ENCODE measurements around the gene WNT7A.

The WNT7A gene

DNA sequence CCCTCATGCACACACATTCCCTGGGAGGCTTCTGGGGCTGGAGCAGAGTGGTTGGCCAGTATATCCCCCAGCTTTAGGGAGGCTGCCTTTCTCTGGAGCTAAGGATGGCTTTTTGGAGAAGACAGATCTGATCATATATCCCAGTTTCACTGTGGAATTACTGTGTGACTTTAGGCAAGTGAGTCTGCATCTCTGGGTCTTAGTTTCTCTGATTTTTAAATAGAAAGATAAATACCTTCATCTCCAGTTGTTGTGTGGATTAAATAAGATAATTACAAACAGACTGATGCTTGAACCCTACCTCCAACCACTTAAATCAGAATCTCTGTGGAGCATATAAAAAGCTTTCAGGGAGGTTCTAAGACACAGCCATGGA lies 11.1 kb upstream of the WNT7A start:
- no peak for ATAC-seq (ENCODE audit: insufficient read depth, low read depth)
- H3K4me1 ChIP-seq (ENCODE audit: insufficient read depth, low read length) = peaks cover 27% of the 10 kb centered on the region
- H3K4me3 ChIP-seq (ENCODE audit: low read depth in 1 of 2, low read length in 2 of 2) = no peak overlapping the region
- peaks cover 20% of the 10 kb centered on the region for H3K27me3 ChIP-seq (ENCODE audit: insufficient read depth, low read length, poor library complexity)
- H3K9ac ChIP-seq (ENCODE audit: low read depth, low read length) = no peak overlapping the region
- H3K9me3 ChIP-seq (ENCODE audit: insufficient read depth, low read length, severe bottlenecking) = no peaks in the 10 kb centered on the region
- no peak overlapping the region for H3K27ac ChIP-seq (ENCODE audit: low read length)
- H4K20me1 ChIP-seq (ENCODE audit: insufficient read depth, low read length) = no peaks in the 10 kb centered on the region
- no peaks in the 10 kb centered on the region for H3K79me2 ChIP-seq (ENCODE audit: insufficient read depth, low read length)
- H2AFZ ChIP-seq (ENCODE audit: low read depth, low read length) = 0 out of 2 replicates have a peak overlapping the region, but pooled peaks have one; percentile 33
- TF ChIP-seq, protein P1, sequence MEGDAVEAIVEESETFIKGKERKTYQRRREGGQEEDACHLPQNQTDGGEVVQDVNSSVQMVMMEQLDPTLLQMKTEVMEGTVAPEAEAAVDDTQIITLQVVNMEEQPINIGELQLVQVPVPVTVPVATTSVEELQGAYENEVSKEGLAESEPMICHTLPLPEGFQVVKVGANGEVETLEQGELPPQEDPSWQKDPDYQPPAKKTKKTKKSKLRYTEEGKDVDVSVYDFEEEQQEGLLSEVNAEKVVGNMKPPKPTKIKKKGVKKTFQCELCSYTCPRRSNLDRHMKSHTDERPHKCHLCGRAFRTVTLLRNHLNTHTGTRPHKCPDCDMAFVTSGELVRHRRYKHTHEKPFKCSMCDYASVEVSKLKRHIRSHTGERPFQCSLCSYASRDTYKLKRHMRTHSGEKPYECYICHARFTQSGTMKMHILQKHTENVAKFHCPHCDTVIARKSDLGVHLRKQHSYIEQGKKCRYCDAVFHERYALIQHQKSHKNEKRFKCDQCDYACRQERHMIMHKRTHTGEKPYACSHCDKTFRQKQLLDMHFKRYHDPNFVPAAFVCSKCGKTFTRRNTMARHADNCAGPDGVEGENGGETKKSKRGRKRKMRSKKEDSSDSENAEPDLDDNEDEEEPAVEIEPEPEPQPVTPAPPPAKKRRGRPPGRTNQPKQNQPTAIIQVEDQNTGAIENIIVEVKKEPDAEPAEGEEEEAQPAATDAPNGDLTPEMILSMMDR (IDR thresholded peaks at IDR 0.05; ENCODE audit: borderline replicate concordance, extremely low read depth, low read length, poor library complexity, severe bottlenecking) = no peak
- no peak for TF ChIP-seq EZH2 (IDR thresholded peaks at IDR 0.05; ENCODE audit: borderline replicate concordance, low read depth, low read length, severe bottlenecking)
- no peak overlapping the region; the same call in 1 of the 2 replicates for H3K4me2 ChIP-seq (ENCODE audit: insufficient read depth, low read length)
- DNase-seq = no peak
- no peaks in the 10 kb centered on the region for H3K36me3 ChIP-seq (ENCODE audit: insufficient read depth, low read length)

DNA sequence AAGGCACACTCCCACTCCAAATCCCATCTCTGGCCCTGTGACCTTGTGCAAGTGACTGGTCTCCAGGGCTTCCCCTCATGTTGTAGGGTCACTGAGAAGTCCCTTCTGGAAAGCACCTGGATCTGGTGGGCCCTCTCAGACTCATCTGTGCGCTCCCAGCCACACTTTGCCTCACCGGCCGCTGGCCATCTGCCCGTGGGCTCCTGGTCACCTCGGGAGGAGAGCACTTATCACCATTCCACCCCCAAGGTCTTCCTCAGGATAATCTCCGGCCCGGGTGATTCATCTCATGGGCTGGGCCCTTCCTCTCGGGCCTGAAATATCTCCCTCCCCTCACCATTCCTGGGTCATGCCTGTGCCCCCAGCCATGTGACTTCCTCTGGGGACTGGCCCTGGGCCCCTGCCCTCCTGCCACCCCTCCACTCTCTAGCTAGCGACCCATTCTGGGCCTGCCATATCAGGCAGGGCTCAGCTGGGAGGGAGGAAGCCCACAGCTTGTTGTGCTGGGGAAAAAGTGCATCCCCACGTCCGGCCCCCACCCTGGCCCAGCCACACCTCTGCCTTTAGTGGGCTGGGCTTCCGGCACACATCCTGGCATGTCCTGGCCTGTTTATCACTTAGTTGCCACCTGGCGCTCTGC lies 10.6 kb upstream of the WNT7A start:
- Histone ChIP-seq H3K4me3 (ENCODE audit: low read depth in 1 of 2, low read length in 2 of 2) (no peak overlapping the region), H3K9me3 (ENCODE audit: insufficient read depth, low read length, severe bottlenecking) (no peaks in the 10 kb centered on the region), H2AFZ (ENCODE audit: low read depth, low read length) (0 out of 2 replicates have a peak overlapping the region, but pooled peaks have one; percentile 33), H4K20me1 (ENCODE audit: insufficient read depth, low read length) (no peaks in the 10 kb centered on the region), H3K27ac (ENCODE audit: low read length) (peak overlapping the region; percentile 23; the same call in 1 of the 2 replicates), H3K9ac (ENCODE audit: low read depth, low read length) (no peak overlapping the region), H3K4me2 (ENCODE audit: insufficient read depth, low read length) (no peak overlapping the region; the same call in 1 of the 2 replicates), H3K27me3 (ENCODE audit: insufficient read depth, low read length, poor library complexity) (peaks cover 15% of the 10 kb centered on the region), H3K36me3 (ENCODE audit: insufficient read depth, low read length) (no peaks in the 10 kb centered on the region), H3K4me1 (ENCODE audit: insufficient read depth, low read length) (peaks cover 22% of the 10 kb centered on the region), H3K79me2 (ENCODE audit: insufficient read depth, low read length) (no peaks in the 10 kb centered on the region)
- peak; percentile 64 for DNase-seq
- ATAC-seq (ENCODE audit: insufficient read depth, low read depth) = peak; percentile 27
- TF ChIP-seq EZH2 (IDR thresholded peaks at IDR 0.05; ENCODE audit: borderline replicate concordance, low read depth, low read length, severe bottlenecking) = no peak
- TF ChIP-seq, protein P1 (IDR thresholded peaks at IDR 0.05; ENCODE audit: borderline replicate concordance, extremely low read depth, low read length, poor library complexity, severe bottlenecking) = no peak

DNA sequence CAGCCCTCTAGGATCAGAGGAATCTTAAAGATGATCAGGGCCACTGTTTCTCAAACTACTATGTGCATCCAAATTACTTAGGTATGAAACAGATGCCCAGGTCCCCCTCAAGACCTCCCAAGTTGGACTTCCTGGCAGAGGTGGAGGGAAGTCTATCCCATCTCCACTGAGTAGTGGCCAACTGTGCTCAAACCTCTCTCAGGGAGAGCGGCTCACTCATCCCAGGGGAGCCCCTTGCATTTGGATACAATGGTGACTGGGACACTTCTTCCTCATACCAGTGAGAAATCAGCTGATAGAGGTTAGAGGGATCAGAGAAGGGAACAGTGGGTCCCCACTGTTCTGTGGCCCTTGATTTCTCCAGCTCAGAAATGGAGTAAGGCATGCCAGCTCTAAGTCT lies 8.7 kb upstream of the WNT7A start:
- TF ChIP-seq EZH2 (IDR thresholded peaks at IDR 0.05; ENCODE audit: borderline replicate concordance, low read depth, low read length, severe bottlenecking) = no peak
- TF ChIP-seq, protein P1 (IDR thresholded peaks at IDR 0.05; ENCODE audit: borderline replicate concordance, extremely low read depth, low read length, poor library complexity, severe bottlenecking) = no peak

More for the DNA sequence above, 8.7 kb upstream of the WNT7A start:
- Histone ChIP-seq H3K27me3 (ENCODE audit: insufficient read depth, low read length, poor library complexity) (peaks cover 7% of the 10 kb centered on the region), H3K79me2 (ENCODE audit: insufficient read depth, low read length) (no peaks in the 10 kb centered on the region), H4K20me1 (ENCODE audit: insufficient read depth, low read length) (no peaks in the 10 kb centered on the region), H3K9me3 (ENCODE audit: insufficient read depth, low read length, severe bottlenecking) (no peaks in the 10 kb centered on the region), H3K4me3 (ENCODE audit: low read depth in 1 of 2, low read length in 2 of 2) (no peak overlapping the region), H3K4me2 (ENCODE audit: insufficient read depth, low read length) (no peak overlapping the region), H3K9ac (ENCODE audit: low read depth, low read length) (no peak overlapping the region), H3K36me3 (ENCODE audit: insufficient read depth, low read length) (no peaks in the 10 kb centered on the region), H2AFZ (ENCODE audit: low read depth, low read length) (no peak overlapping the region), H3K4me1 (ENCODE audit: insufficient read depth, low read length) (peaks cover 15% of the 10 kb centered on the region), H3K27ac (ENCODE audit: low read length) (no peak overlapping the region)
- no peak for ATAC-seq (ENCODE audit: insufficient read depth, low read depth)
- DNase-seq = no peak

All from DND-41 (cell line).